ENCODE results near the gene STK25.

- TF ChIP-seq CTCF (IDR thresholded peaks at IDR 0.05; ENCODE audit: insufficient read depth, low read depth, low read length), result no peak
- no peak for TF ChIP-seq EZH2 (IDR thresholded peaks at IDR 0.05; ENCODE audit: insufficient read depth, low read length)
These were observed 22.9 kb upstream of the STK25 start for GRCh38 chr2:241531161-241531722.
